Endothelial cell of umbilical vein (primary cell): ENCODE data around the gene HSPB2. TPM values are rescaled to one million over a fixed set of nuclear protein-coding genes. Genes with fewer than 3 reads are reported as not detected.

ENCODE experiments used
- BruUV-seq: library from RNA; stranded (reverse); fragments of 400-500 nt; replicated peaks from 2 replicates; lab custom pipeline; 2021; lab: Mats Ljungman, UMichigan
- CTCF ChIA-PET: fragments of 300-600, 350-600 bp; sonication (Branson Sonifier 250); formaldehyde crosslinking; loops from one replicate; lab custom pipeline; 2021; ENCODE audit warnings: antibody characterized with exemption, inconsistent platforms; lab: Charles Lee
- POLR2A ChIA-PET: fragments of 300-600, 350-600 bp; sonication (Branson Sonifier 250); formaldehyde crosslinking; loops from one replicate; lab custom pipeline; 2021; ENCODE audit warnings: antibody characterized with exemption, inconsistent platforms; lab: Charles Lee
- DNase-seq: peaks from one replicate; pipeline ENCODE4 v3.0.0-alpha.2; 2011; ENCODE audit warnings: low read depth, low spot score
- FAIRE-seq: peaks from 2 replicates; lab custom pipeline; 2011; peaks lifted over from hg19 to GRCh38; lab: Jason Lieb, UNC
- H2AFZ ChIP-seq: 2 replicates; pipeline ENCODE4 v1.6.0; 2012; ENCODE audit warnings: low read depth, low read length, control low read depth, inconsistent platforms
- H3K27ac ChIP-seq: 2 replicates; pipeline ENCODE4 v1.5.1; 2011; ENCODE audit warnings: low read depth, mild to moderate bottlenecking, control low read depth, low read length, moderate library complexity; ENCODE audit not compliant: insufficient read depth
- H3K27me3 ChIP-seq, 2 experiments: 2 replicates each; pipeline versions ENCODE4 v1.6.0 to v1.6.1; 2011; ENCODE audit warnings: low read length in 2 of 2, mixed read lengths in 1 of 2; ENCODE audit not compliant: control insufficient read depth in 2 of 2, insufficient read depth in 2 of 2
- H3K36me3 ChIP-seq, 2 experiments: 2 replicates in 1 of 2; 3 replicates in 1 of 2; pipeline ENCODE4 v1.5.1; 2011; ENCODE audit warnings: low read length in 2 of 2, mild to moderate bottlenecking in 1 of 2, moderate library complexity in 1 of 2; ENCODE audit not compliant: control insufficient read depth in 2 of 2, insufficient read depth in 2 of 2; ENCODE audit errors: extremely low read depth in 1 of 2
- H3K4me1 ChIP-seq: 3 replicates; pipeline ENCODE4 v1.5.1; 2011; ENCODE audit warnings: mild to moderate bottlenecking, low read length; ENCODE audit not compliant: control insufficient read depth, insufficient read depth; ENCODE audit errors: extremely low read depth
- H3K4me2 ChIP-seq: 2 replicates; pipeline ENCODE4 v1.6.1; 2011; ENCODE audit warnings: low read length, control low read depth, mixed read lengths; ENCODE audit not compliant: insufficient read depth
- H3K4me3 ChIP-seq, 3 experiments: fragments of 200-600 bp in 1 of 3; sonication (generic), shearing (Covaris generic) in 1 of 3; replicated peaks in 1 of 3; 2 replicates each; pipeline ENCODE4 v1.5.1; 2011 to 2016; ENCODE audit warnings: control low read depth in 3 of 3, low read length in 3 of 3, mild to moderate bottlenecking in 2 of 3, inconsistent platforms in 1 of 3, low read depth in 1 of 3, moderate library complexity in 1 of 3; ENCODE audit not compliant: insufficient read depth in 1 of 3
- H3K79me2 ChIP-seq: 2 replicates; pipeline ENCODE4 v1.6.0; 2012; ENCODE audit warnings: low read length, inconsistent platforms; ENCODE audit not compliant: control insufficient read depth, insufficient read depth
- H3K9ac ChIP-seq: replicated peaks from 2 replicates; pipeline ENCODE3; 2011; ENCODE audit warnings: low read length, control low read depth; ENCODE audit not compliant: insufficient read depth; ENCODE audit errors: extremely low read depth
- H3K9me1 ChIP-seq: replicated peaks from 3 replicates; pipeline ENCODE4 v1.6.0; 2011; ENCODE audit warnings: mild to moderate bottlenecking, low read length; ENCODE audit not compliant: control insufficient read depth, insufficient read depth; ENCODE audit errors: extremely low read depth
- H3K9me3 ChIP-seq: replicated peaks from 2 replicates; pipeline ENCODE4 v1.5.1; 2012; ENCODE audit warnings: low read length, inconsistent platforms; ENCODE audit not compliant: control insufficient read depth, insufficient read depth
- H4K20me1 ChIP-seq: replicated peaks from 2 replicates; pipeline ENCODE3; 2011; ENCODE audit warnings: mild to moderate bottlenecking, low read length; ENCODE audit not compliant: control insufficient read depth, insufficient read depth; ENCODE audit errors: extremely low read depth
- CTCF ChIP-seq, 2 donors: IDR thresholded peaks; 1 replicate in 1 of 2; 2 replicates in 1 of 2; pipeline ENCODE4 v1.5.1; 2011; ENCODE audit warnings: low read length in 2 of 2, mild to moderate bottlenecking in 2 of 2, moderate library complexity in 2 of 2, control low read depth in 1 of 2, inconsistent platforms in 1 of 2, low read depth in 1 of 2; ENCODE audit not compliant: insufficient read depth in 1 of 2; ENCODE audit errors: extremely low read depth in 1 of 2
- EZH2 ChIP-seq: IDR thresholded peaks from 2 replicates; pipeline ENCODE4 v1.6.1; 2012; ENCODE audit warnings: borderline replicate concordance, low read depth, mild to moderate bottlenecking, moderate library complexity, low read length, inconsistent platforms; ENCODE audit not compliant: severe bottlenecking
- FOS ChIP-seq: IDR thresholded peaks from 2 replicates; pipeline ENCODE4 v1.6.1; 2011; ENCODE audit warnings: mild to moderate bottlenecking, low read length, moderate library complexity, borderline replicate concordance; ENCODE audit not compliant: insufficient read depth
- GATA2 ChIP-seq: IDR thresholded peaks from 2 replicates; pipeline ENCODE4 v1.7.0; 2011; ENCODE audit warnings: low read depth, mild to moderate bottlenecking, moderate library complexity, mixed read lengths, low read length; ENCODE audit not compliant: insufficient read length, insufficient read depth
- JUN ChIP-seq: IDR thresholded peaks from 2 replicates; pipeline ENCODE4 v1.6.1; 2011; ENCODE audit warnings: borderline replicate concordance, low read depth; ENCODE audit not compliant: insufficient read length, insufficient read depth
- MAX ChIP-seq: IDR thresholded peaks from 2 replicates; pipeline ENCODE4 v1.6.1; 2011; ENCODE audit not compliant: insufficient read depth, insufficient read length
- MYC ChIP-seq: IDR thresholded peaks from one replicate; pipeline ENCODE4 v1.6.1; 2011; ENCODE audit warnings: mild to moderate bottlenecking, low read depth, low read length
- POLR2A ChIP-seq: IDR thresholded peaks from 2 replicates; pipeline ENCODE4 v1.6.1; 2012; ENCODE audit warnings: low read depth, mild to moderate bottlenecking, control low read depth, low read length
- POLR2AphosphoS5 ChIP-seq: IDR thresholded peaks from 2 replicates; pipeline ENCODE4 v1.6.1; 2012; ENCODE audit warnings: low read depth, mild to moderate bottlenecking, control low read depth, low read length, moderate library complexity; ENCODE audit not compliant: insufficient read depth
- dilution Hi-C: fragments of 300-500 bp; cut with MboI; formaldehyde crosslinking; loops from one replicate; pipeline ENCODE4 v1.15.0; 2019; ENCODE audit warnings: low sequenced_read_pairs; ENCODE audit not compliant: extremely low pct_ligation_motif_present
- intact Hi-C: fragments of 100-400 bp; cut with micrococcal nuclease; formaldehyde crosslinking; loops from one replicate; pipeline ENCODE4 v1.10.0; 2022
- polyA plus RNA-seq, 4 experiments: library from polyadenylated mRNA; depleted of rRNA in 3 of 4; stranded (reverse) in 3 of 4; unstranded in 1 of 4; fragments of >200 nt; gene quantifications; 2 replicates each; pipeline versions ENCODE4 v1.2.1 to v1.2.3, GENCODE V29; 2011 to 2012; ENCODE audit warnings: missing spikeins in 1 of 4
- total RNA-seq: library from RNA; stranded (reverse); gene quantifications from 2 replicates; pipeline ENCODE4 v1.2.3, GENCODE V29; 2021

The HSPB2 gene
- total and polyA plus RNA-seq, 2 donors (not counting 3 experiments of a cell fraction or from before 2014, with no cell fraction given), result not detected

DNA sequence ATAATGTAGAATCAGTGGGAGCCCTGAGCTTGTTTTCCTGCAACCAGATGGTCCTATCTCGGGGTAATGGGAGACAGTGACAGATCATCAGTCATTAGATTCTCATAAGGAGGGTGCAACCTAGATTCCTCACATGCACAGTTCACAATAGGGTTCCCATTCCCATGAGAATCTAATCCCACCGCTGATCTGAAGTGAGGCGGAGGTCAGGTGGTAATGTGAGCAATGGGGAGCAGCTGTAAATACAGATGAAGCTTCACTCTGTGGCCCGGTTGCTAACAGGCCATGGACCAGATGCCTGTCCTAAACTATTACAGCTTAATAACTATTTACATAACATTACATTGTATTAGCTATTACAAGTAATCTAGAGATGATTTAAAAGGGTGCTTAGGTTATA lies 41.6 kb downstream of the HSPB2 start:
- ChIA-PET CTCF (interaction anchor here (1.0 to 3.1 kb wide), 3 partner anchors 11 to 27 kb away, joined by 6 to 14 read pairs (median 11); no protein-coding TSS in a partner anchor), POLR2A (no interaction called here)
- H3K4me3 ChIP-seq, result no peak overlapping the region
- DNase-seq (no peak), FAIRE-seq (no peak)
- H3K79me2 ChIP-seq, result no peaks in the 10 kb centered on the region
- no peak overlapping the region for H3K9ac ChIP-seq
- no peaks in the 10 kb centered on the region for H3K9me3 ChIP-seq
- no peaks in the 10 kb centered on the region for H3K27me3 ChIP-seq
- H3K9me1 ChIP-seq, result no peaks in the 10 kb centered on the region
- H3K4me1 ChIP-seq, result peaks cover 10% of the 10 kb centered on the region
- BruUV-seq, result no TSS peak
- no peak overlapping the region for H3K4me2 ChIP-seq
- H2AFZ ChIP-seq, result no peak overlapping the region
- no peaks in the 10 kb centered on the region for H4K20me1 ChIP-seq
- intact Hi-C loops, result no loop called here
- TF ChIP-seq POLR2AphosphoS5 (no peak), MYC (no peak), FOS (no peak), EZH2 (no peak), CTCF (IDR thresholded peaks at IDR 0.05; ENCODE audit: extremely low read depth in 1 of 2, insufficient read depth in 1 of 2, low read depth in 1 of 2, low read length in 2 of 2) (no peak), GATA2 (no peak), JUN (no peak), MAX (no peak), POLR2A (no peak)
- no peak overlapping the region for H3K27ac ChIP-seq
- H3K36me3 ChIP-seq, result no peaks in the 10 kb centered on the region
- dilution Hi-C loops, result no loop called here
